K562 (cell line): Measurements from ENCODE around the gene ABCE1. TPM values are rescaled to one million over a fixed set of nuclear protein-coding genes. Genes with fewer than 3 reads are reported as not detected.

Experiments
- BACH1 ChIP-seq: fragments of 200-800 bp; sonication (Bioruptor generic); IDR thresholded peaks from 2 replicates; pipeline ENCODE4 v1.6.1; 2016; ENCODE audit warnings: missing genetic modification characterization, missing compliant biosample characterization
- CEBPZ ChIP-seq: fragments of 150-350 bp; IDR thresholded peaks from 2 replicates; pipeline ENCODE4 v1.6.1; 2014; ENCODE audit warnings: low read depth, mild to moderate bottlenecking, low read length, borderline replicate concordance
- E2F1 ChIP-seq: sonication (generic); formaldehyde crosslinking; IDR thresholded peaks from 2 replicates; pipeline ENCODE4 v1.8.1; 2023; ENCODE audit warnings: mild to moderate bottlenecking, missing genetic modification reagents, moderate library complexity
- MYC ChIP-seq, 2 experiments: fragments of 250-450 bp in 1 of 2; sonication (Bioruptor Pico) in 1 of 2; IDR thresholded peaks; 2 replicates each; pipeline versions ENCODE4 v1.5.1 to v1.6.1; 2012 to 2021; ENCODE audit warnings: low read depth in 2 of 2, borderline replicate concordance in 1 of 2, improper control_type of control experiment in 1 of 2, low read length in 1 of 2, mild to moderate bottlenecking in 1 of 2, moderate library complexity in 1 of 2
- RBM14 ChIP-seq: fragments of 200-400 bp; formaldehyde crosslinking; IDR thresholded peaks from 2 replicates; pipeline ENCODE4 v1.6.1; 2018; ENCODE audit warnings: low read depth, mild to moderate bottlenecking, low read length, moderate library complexity, borderline replicate concordance; ENCODE audit not compliant: insufficient read depth
- SFPQ ChIP-seq: fragments of 200-400 bp; formaldehyde crosslinking; IDR thresholded peaks from 2 replicates; pipeline ENCODE4 v1.6.1; 2017; ENCODE audit warnings: mild to moderate bottlenecking, low read depth, low read length, moderate library complexity
- SIN3A ChIP-seq, 2 experiments: fragments of 150-350 bp in 1 of 2; IDR thresholded peaks; 2 replicates each; pipeline ENCODE4 v1.6.1; 2011 to 2016; ENCODE audit warnings: borderline replicate concordance in 2 of 2, low read depth in 2 of 2, low read length in 2 of 2, mild to moderate bottlenecking in 2 of 2, moderate library complexity in 2 of 2; ENCODE audit not compliant: control insufficient read depth in 1 of 2
- SIN3B ChIP-seq: fragments of 450-650 bp; IDR thresholded peaks from 2 replicates; pipeline ENCODE4 v1.6.1; 2017; ENCODE audit warnings: low read depth, mild to moderate bottlenecking, moderate library complexity
- SIRT6 ChIP-seq: IDR thresholded peaks from one replicate; pipeline ENCODE4 v1.6.1; 2012; ENCODE audit warnings: low read depth, mild to moderate bottlenecking, control low read depth, inconsistent platforms, low read length, moderate library complexity
- SPI1 ChIP-seq: IDR thresholded peaks from 2 replicates; pipeline ENCODE4 v1.6.1; 2011; ENCODE audit warnings: low read depth, low read length, control low read depth, borderline replicate concordance
- U2AF1 ChIP-seq: fragments of 200-400 bp; formaldehyde crosslinking; optimal IDR thresholded peaks from 2 replicates; pipeline ENCODE3; 2017; ENCODE audit warnings: mild to moderate bottlenecking, low read depth, low read length, moderate library complexity
- ZNF561 ChIP-seq: fragments of 450-650 bp; formaldehyde crosslinking; conservative IDR thresholded peaks from 2 replicates; pipeline ENCODE4 v1.4.0; 2020; ENCODE audit warnings: mild to moderate bottlenecking, moderate library complexity
- ZNF740 ChIP-seq, 3 experiments: fragments of 200-800 bp in 1 of 3; sonication (Bioruptor generic) in 1 of 3; sonication (generic) in 1 of 3; formaldehyde crosslinking in 1 of 3; IDR thresholded peaks; 2 replicates each; pipeline versions ENCODE4 v1.6.1 to v1.8.0; 2016 to 2022; ENCODE audit warnings: mild to moderate bottlenecking in 2 of 3, missing compliant biosample characterization in 2 of 3, missing genetic modification characterization in 2 of 3, missing genetic modification reagents in 1 of 3
- ZNF785 ChIP-seq: fragments of 250-450 bp; sonication (Bioruptor Pico); IDR thresholded peaks from 2 replicates; pipeline ENCODE4 v1.4.0; 2020; ENCODE audit warnings: mild to moderate bottlenecking
- polyA plus RNA-seq, 8 experiments: library from polyadenylated mRNA; depleted of rRNA in 4 of 8; stranded (reverse) in 5 of 8; unstranded in 3 of 8; fragments of >200 nt; fragmentation: Nextera tagmentation in 2 of 8; fragmentation: Illumina TruSeq in 1 of 8; extraction: Ambion mirVana in 2 of 8; extraction: Trizol in 1 of 8; gene quantifications; 2 replicates each; pipeline versions ENCODE4 v1.2.1 to v1.2.3, GENCODE V29; 2011 to 2014; ENCODE audit warnings: inconsistent platforms in 1 of 8, missing spikeins in 1 of 8
- total RNA-seq, 7 experiments: library from RNA; depleted of rRNA in 6 of 7; stranded (reverse); fragments of >200 nt in 6 of 7; fragmentation: Illumina TruSeq in 2 of 7; extraction: Trizol in 2 of 7; gene quantifications; 2 replicates each; pipeline versions ENCODE4 v1.2.1 to v1.2.3, GENCODE V29; 2011 to 2021; ENCODE audit warnings: low replicate concordance in 1 of 7

Gene ABCE1
- total and polyA plus RNA-seq, 9 of the 15 experiments (the other 6 are each of a cell fraction or from before 2014, with no cell fraction given), result 134 to 256 (median 169) TPM

GRCh38 chr4:145097821-145098674, at the start of gene ABCE1, which contains the start of gene ANAPC10 (continued):
- no peak for TF ChIP-seq ZNF740 (CRISPR knock-in tag; IDR thresholded peaks at IDR 0.05)
- no peak for TF ChIP-seq ZNF740 (tag; IDR thresholded peaks at IDR 0.05)
- no peak for TF ChIP-seq SFPQ
- no peak for TF ChIP-seq RBM14
- TF ChIP-seq U2AF1, result no peak
- peak; percentile 63; the same call in 1 of the 2 replicates for TF ChIP-seq BACH1 (tag)
- no peak for TF ChIP-seq ZNF561 (CRISPR knock-in tag)
- no peak for TF ChIP-seq CEBPZ
- peak; percentile 89 to 97; a peak in 3 of 4 replicates for TF ChIP-seq SIN3A (IDR thresholded peaks at IDR 0.05; ENCODE audit: borderline replicate concordance in 2 of 2, control insufficient read depth in 1 of 2, low read depth in 2 of 2, low read length in 2 of 2)
- peak; percentile 99 for TF ChIP-seq MYC (IDR thresholded peaks at IDR 0.05; ENCODE audit: low read depth, low read length)
- peak; percentile 97 for TF ChIP-seq MYC (CRISPR knock-in tag; IDR thresholded peaks at IDR 0.05; ENCODE audit: borderline replicate concordance, low read depth)
- TF ChIP-seq SIRT6, result no peak
- peak; percentile 69; the same call in 1 of the 2 replicates for TF ChIP-seq SPI1
- TF ChIP-seq SIN3B, result peak; percentile 79; the same call in 1 of the 2 replicates
- no peak for TF ChIP-seq ZNF785
- 0 out of 2 replicates have a peak, but pooled peaks have one; percentile 46 for TF ChIP-seq E2F1 (CRISPR knock-in tag)
